KBM-7 (cell line): ENCODE results near the gene KMT2B.
A peak's percentile ranks its signal among the peaks of the same experiment; 100 is the strongest.

ENCODE experiments used
- DNase-seq: peaks from one replicate; pipeline ENCODE4 v3.0.0-alpha.2; 2015
- in situ Hi-C: fragments of 300-500 bp; cut with MboI; formaldehyde crosslinking; loops from 2 replicates; pipeline ENCODE4 v1.14.3; 2020; ENCODE audit warnings: low sequenced_read_pairs, low pct_unique_long_range_greater_than_20kb, mixed read lengths

The KMT2B gene

DNA sequence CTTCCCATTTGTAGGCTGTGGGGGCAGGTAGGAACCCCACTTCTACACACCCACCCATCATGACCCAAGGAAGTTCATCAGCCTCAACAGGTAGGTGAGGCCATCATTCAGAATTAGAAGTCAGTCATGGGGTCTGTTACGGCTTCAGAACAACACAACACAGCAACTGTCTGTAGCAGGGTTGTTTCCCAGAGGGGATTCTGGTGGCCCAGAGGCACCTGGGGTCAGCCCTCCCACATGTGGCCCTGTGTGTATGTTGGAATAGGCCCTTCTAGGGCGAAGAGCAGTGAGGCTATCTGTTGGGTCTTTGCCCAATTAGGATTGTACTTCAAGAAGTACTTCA lies 21.1 kb downstream of the KMT2B start:
- in situ Hi-C loops: no loop called here
- no peak for DNase-seq

DNA sequence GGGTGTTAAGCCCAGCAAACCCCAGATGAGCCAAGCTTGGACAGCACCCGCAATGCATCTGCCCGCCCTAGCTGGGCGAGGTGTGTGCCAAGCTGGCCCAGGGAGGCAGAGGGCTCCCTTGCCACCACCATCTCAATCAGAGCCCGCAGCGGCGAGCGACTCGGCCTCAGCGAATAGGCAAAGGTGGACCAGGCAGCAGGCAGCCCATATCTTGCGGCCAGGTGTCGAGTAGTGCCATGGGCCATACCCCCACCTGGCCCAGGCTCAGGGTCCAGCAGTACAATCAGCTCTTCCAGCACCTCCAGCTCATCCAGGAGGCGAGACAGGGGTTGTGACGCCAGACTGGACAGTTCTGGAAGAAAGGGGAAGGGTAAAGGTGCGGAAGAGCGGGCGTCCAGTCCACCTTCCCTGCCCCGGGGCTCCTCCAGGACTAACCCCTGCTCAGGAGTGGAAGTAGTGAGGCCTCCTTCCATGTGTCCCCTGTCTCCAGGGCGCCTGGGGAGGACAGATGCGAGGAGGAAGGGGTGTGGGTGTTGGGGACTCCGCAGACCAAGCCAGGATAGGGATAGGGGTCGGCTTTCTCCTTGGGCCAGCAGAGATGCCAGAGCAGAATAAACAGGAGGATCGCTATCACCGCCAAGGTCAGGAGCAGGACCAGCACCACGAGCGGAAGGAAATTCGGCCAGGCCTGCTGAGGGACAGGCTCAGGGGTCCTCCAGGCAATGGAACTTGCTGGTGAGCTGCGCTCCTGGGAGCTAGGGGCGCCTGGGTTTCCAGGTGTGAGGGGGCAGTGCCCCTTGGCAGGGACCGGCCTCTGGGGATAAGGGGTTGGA lies 21.7 kb downstream of the KMT2B start:
- DNase-seq: no peak
- in situ Hi-C loops: no loop called here

- in situ Hi-C loops: no loop called here
- DNase-seq: no peak
Measured at GRCh38 chr19:35740108-35740422, 22.3 kb downstream of the KMT2B start.

GRCh38 chr19:35740423-35741202 lies 22.8 kb downstream of the KMT2B start:
- peak; percentile 98 for DNase-seq
- in situ Hi-C loops: no loop called here

- in situ Hi-C loops: no loop called here
- no peak for DNase-seq
Measured at GRCh38 chr19:35741203-35741515, 23.4 kb downstream of the KMT2B start.

GRCh38 chr19:35742121-35742724 lies 24.4 kb downstream of the KMT2B start, which contains the start of gene IGFLR1:
IGFLR1 (minus strand) TSS chr19:35742452; CDS start chr19:35741180, 1,272 bp downstream.
- in situ Hi-C loops: no loop called here
- peak; percentile 72 for DNase-seq

DNA sequence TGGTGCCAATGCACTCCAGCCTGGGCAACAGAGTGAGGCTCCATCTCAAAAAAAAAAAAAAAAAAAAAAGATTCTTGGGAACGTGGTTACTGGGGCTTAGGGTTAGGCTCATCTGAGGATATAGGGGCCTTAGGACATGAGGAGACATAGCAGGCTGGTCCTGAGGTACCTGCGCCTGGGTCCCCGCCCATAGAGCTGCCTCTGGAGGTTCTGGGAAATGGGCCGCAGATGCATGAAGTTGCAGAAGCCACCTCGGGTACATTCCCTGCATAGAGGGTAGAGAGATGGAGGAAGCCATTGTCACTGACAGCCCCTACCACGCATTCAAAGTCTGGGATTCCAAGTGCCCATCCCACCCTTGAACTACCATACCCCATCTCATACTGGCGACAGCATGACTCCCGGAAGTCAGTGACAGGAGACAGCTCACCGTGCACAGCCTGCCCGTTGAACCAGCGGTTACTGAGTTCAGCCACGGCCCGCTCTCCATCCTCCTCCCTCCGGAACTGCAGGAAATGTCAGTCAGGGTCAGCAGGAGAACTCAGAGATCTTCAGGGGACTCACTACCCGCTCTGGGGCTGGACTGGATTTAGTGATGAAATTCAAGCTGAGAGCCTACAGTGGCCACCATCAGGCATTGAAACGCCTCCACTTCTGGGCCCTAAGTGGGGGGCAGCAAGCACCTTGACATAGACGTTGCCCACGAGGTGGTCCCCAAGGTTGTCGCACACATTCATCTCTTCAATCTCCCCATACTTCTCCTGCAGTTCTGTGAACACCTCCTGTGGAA lies 26.0 kb downstream of the KMT2B start:
- in situ Hi-C loops: no loop called here
- no peak for DNase-seq

- in situ Hi-C loops: no loop called here
- DNase-seq: peak; percentile 97
Measured at GRCh38 chr19:35744430-35745327, 26.9 kb downstream of the KMT2B start.

GRCh38 chr19:35745328-35746086 lies 27.7 kb downstream of the KMT2B start, which contains the start of the genes PSENEN and U2AF1L4:
PSENEN (plus strand) TSS chr19:35745651; CDS start chr19:35745931, 280 bp downstream.
U2AF1L4 (minus strand) TSS chr19:35745418; CDS start chr19:35745391, 27 bp downstream.
- DNase-seq: peak; percentile 99
- in situ Hi-C loops: no loop called here

DNA sequence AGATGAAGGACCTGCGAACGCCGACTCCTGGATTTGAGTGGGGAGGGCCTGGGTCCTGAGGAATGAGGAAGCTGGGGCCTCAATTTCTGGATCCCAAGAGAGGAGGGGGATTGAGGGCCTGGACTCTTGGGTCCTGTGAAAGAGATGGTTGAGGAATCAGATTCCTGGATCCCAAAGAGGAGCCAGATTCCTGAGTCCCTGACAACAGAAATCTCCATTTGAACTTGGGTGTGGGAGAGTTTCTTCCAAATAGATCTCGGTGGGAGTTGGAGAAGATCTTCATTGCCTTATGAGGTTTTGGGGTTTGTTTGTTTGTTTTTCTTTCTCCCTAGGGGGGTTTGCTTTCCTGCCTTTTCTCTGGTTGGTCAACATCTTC lies 28.3 kb downstream of the KMT2B start:
- in situ Hi-C loops: no loop called here
- no peak for DNase-seq

DNA sequence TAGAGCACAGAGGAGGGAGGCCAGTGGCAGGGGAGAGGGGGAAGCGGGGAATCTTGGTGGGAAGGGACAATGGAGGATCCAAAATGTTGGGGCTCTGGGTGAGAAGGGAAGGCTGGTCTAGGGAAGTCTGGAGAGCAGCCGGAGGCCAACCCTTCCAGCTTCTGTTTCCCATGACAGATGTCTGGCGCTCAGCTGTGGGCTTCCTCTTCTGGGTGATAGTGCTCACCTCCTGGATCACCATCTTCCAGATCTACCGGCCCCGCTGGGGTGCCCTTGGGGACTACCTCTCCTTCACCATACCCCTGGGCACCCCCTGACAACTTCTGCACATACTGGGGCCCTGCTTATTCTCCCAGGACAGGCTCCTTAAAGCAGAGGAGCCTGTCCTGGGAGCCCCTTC lies 28.7 kb downstream of the KMT2B start:
- in situ Hi-C loops: no loop called here
- no peak for DNase-seq

GRCh38 chr19:35748106-35749020 lies 30.6 kb downstream of the KMT2B start, which contains the start of gene LIN37:
LIN37 (plus strand) TSS chr19:35748576; CDS start chr19:35748725, 149 bp downstream.
- in situ Hi-C loops: no loop called here
- peak; percentile 99 for DNase-seq

DNA sequence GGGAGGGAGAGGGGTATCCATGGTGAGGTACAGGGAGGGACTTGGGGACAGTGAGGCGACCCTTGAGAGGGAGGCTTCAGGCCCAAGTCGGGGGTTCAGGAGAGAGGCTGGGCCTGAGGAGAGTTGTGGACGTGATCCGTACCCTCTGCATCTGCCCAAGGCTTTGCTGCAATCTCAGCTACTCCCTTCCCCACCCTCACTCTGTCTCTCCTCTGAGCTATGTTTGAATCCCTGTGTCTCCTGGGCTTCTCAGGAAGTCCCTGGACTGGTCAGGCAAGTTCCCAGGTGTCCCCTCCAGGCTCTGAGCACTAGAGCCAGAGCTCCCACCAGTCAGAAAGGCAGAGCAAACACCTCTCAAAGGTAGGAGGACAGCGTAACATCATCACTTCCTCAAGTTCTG lies 32.4 kb downstream of the KMT2B start:
- DNase-seq: no peak
- in situ Hi-C loops: no loop called here

- in situ Hi-C loops: no loop called here
- DNase-seq: no peak
Measured at GRCh38 chr19:35751839-35752745, 34.3 kb downstream of the KMT2B start.

DNA sequence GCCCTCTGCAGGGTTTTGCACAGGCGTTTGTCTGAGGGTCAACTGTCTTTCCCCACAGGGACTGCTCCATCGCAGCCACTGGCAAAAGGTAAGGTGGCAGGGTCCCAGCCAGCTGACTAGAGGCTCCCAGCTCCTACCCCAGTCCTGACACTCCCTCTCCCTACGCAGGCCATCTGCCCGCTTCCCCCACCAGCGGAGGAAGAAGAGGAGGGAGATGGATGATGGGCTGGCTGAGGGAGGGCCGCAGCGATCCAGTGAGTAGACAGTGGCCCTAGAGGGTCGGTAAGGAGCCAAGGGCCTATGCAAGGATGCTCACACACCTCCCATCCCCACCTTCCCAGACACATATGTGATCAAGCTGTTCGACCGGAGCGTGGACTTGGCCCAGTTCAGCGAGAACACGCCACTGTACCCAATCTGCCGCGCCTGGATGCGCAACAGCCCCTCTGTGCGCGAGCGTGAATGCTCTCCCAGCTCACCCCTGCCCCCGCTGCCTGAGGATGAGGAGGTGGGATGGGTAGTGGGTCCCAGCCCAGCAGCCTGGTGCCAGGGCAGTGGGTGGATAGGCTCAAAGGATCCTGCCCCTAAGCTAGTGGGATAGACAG lies 35.0 kb downstream of the KMT2B start:
- no peak for DNase-seq
- in situ Hi-C loops: no loop called here
